ENCODE measurements around the gene PAX3.

DNA sequence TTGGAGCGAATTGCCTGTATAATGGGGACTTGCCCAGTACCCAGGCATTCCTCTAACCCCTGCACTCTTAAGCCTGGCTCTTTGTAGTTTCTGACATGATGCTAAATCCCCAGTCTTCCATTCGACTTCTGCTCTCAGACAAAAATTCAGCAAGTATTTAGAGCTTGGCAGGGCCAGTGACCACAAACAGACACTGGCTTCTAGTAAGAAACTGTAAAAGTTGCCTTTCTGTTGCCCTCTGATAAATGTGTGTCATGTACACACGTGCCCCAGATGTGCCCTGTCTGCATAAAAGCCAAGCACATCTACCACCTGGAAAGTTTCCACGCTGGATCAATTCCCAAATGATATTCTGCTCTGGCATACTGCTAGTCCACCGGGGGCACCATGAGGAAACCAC is 18.0 kb downstream of the PAX3 start:
- TF ChIP-seq, protein P1, sequence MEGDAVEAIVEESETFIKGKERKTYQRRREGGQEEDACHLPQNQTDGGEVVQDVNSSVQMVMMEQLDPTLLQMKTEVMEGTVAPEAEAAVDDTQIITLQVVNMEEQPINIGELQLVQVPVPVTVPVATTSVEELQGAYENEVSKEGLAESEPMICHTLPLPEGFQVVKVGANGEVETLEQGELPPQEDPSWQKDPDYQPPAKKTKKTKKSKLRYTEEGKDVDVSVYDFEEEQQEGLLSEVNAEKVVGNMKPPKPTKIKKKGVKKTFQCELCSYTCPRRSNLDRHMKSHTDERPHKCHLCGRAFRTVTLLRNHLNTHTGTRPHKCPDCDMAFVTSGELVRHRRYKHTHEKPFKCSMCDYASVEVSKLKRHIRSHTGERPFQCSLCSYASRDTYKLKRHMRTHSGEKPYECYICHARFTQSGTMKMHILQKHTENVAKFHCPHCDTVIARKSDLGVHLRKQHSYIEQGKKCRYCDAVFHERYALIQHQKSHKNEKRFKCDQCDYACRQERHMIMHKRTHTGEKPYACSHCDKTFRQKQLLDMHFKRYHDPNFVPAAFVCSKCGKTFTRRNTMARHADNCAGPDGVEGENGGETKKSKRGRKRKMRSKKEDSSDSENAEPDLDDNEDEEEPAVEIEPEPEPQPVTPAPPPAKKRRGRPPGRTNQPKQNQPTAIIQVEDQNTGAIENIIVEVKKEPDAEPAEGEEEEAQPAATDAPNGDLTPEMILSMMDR (IDR thresholded peaks at IDR 0.05) = no peak
- TF ChIP-seq POLR2A (IDR thresholded peaks at IDR 0.05) = no peak
